Small intestine (tissue), 7 donors: ENCODE results near the gene PPM1D. TPM values are rescaled to one million over a fixed set of nuclear protein-coding genes. Genes with fewer than 3 reads are reported as not detected.

Source experiments
- DNase-seq, 2 donors: peaks; one replicate each; pipeline versions ENCODE4 v3.0.0 to v3.0.0-alpha.2; 2013
- FAIRE-seq: peaks from 2 replicates; lab custom pipeline; 2012; peaks lifted over from hg19 to GRCh38; lab: Jason Lieb, UNC
- H3K27ac ChIP-seq, 3 donors: one replicate each; pipeline ENCODE4 v1.5.1; 2013; ENCODE audit warnings: low read length in 2 of 3, mild to moderate bottlenecking in 2 of 3, control low read depth in 1 of 3, inconsistent platforms in 1 of 3, low read depth in 1 of 3, moderate library complexity in 1 of 3
- H3K27me3 ChIP-seq, 3 donors: one replicate each; pipeline ENCODE4 v1.6.1; 2013; ENCODE audit warnings: low read length in 3 of 3, inconsistent platforms in 1 of 3; ENCODE audit not compliant: control insufficient read depth in 3 of 3, insufficient read depth in 3 of 3
- H3K36me3 ChIP-seq, 3 donors: one replicate each; pipeline ENCODE4 v1.6.1; 2013; ENCODE audit warnings: low read length in 3 of 3, inconsistent platforms in 1 of 3, low read depth in 1 of 3, mild to moderate bottlenecking in 1 of 3, moderate library complexity in 1 of 3; ENCODE audit not compliant: control insufficient read depth in 3 of 3, insufficient read depth in 2 of 3
- H3K4me1 ChIP-seq, 3 donors: one replicate each; pipeline ENCODE4 v1.6.1; 2013; ENCODE audit warnings: low read length in 2 of 3, inconsistent platforms in 1 of 3, low read depth in 1 of 3, mild to moderate bottlenecking in 1 of 3, moderate library complexity in 1 of 3; ENCODE audit not compliant: control insufficient read depth in 3 of 3, insufficient read depth in 2 of 3
- H3K4me3 ChIP-seq, 3 donors: one replicate each; pipeline ENCODE4 v1.5.1; 2013; ENCODE audit warnings: low read length in 3 of 3, control low read depth in 1 of 3, inconsistent platforms in 1 of 3, low read depth in 1 of 3, mild to moderate bottlenecking in 1 of 3, moderate library complexity in 1 of 3
- H3K9me3 ChIP-seq, 2 donors: one replicate each; pipeline ENCODE4 v1.6.1; 2013; ENCODE audit warnings: low read depth in 1 of 2, low read length in 1 of 2; ENCODE audit not compliant: control insufficient read depth in 2 of 2, insufficient read depth in 1 of 2
- WGBS, 3 donors: extraction: QIAGEN DNeasy Blood & Tissue Kit; methylation state at CpG; one replicate each; pipeline ENCODE4 v1.1.7; 2013; 5-methylcytosine and 5-hydroxymethylcytosine counted together
- polyA plus RNA-seq, 4 donors: library from polyadenylated mRNA; stranded (reverse) in 3 of 4; unstranded in 1 of 4; fragments of 200-250 nt in 3 of 4; fragments of 120-200 nt in 1 of 4; gene quantifications; one replicate each; pipeline versions ENCODE4 v1.2.1 to v1.2.3, GENCODE V29; 2013
- donor health status: healthy with polysubstance abuse.
- donor health status: control.
- donor health status: control.
- donor health status: Bipolar disorder and iron deficiency.
- donor health status: healthy.

PPM1D gene
- polyA plus RNA-seq, 4 donors, result 3.8 to 13.6 (median 5.7) TPM

DNA sequence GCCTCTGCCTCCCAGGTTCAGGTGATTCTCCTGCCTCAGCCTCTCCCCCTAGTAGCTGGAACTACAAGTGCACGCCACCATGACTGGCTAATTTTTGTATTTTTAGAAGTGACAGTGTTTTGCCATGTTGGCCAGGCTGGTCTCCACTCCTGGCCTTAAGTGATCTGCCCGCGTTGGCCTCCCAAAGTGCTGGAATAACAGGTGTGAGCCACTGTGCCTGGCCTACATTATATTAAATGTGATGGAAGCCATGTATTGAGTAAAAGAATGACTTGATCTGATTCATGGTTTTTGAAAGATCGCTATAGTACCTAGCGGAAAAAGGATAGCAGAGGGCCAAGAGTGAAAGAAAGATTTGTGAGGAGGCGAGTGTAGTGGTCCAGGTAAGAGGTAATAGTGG is 2.7 kb upstream of the PPM1D start:
- Histone ChIP-seq H3K4me3 (no peak overlapping the region), H3K27ac (no peak overlapping the region), H3K4me1 (peaks cover 0 to 5% (median 0%) of the 10 kb centered on the region in 3 donors), H3K9me3 (no peaks in the 10 kb centered on the region), H3K27me3 (no peaks in the 10 kb centered on the region), H3K36me3 (no peaks in the 10 kb centered on the region)
- no peak for FAIRE-seq
- 98% methylated on average over 6 of the region's 6 CpGs for WGBS, 3 donors
- no peak for DNase-seq

DNA sequence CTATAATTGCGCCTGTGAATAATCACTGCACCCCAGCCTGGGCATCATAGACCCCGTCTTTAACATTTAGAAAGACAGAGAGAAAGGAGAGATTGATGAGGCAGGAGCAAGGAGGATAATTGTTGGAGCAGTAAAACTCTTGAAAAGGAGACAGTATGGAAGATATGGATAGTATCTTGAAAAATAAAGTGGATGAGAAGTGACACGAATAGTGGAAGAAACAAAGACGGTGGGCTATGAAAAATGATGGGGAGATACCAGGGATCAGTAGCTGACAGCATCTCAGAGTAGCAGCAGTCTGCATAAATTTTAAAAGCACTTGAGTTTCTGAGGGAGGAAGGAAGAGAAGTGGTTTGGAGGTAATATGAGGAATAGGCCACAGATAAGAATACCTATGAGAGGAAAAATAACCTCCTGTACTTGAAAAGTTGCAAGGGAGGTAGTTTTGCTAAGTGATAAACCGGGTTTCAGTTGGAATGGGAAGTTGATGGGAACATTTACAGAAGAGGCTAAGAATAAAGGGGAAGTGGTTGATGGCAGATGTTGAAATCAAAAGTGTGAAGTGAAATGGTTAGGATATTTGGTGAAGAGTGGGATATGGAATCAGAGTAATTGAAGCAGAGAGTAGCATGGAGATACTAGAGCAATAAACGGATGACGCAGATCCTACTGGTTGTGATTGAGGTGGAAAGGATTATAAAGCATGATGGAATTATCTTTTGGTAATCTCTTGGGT is 1.8 kb upstream of the PPM1D start:
- no peak overlapping the region for H3K27ac ChIP-seq

DNA sequence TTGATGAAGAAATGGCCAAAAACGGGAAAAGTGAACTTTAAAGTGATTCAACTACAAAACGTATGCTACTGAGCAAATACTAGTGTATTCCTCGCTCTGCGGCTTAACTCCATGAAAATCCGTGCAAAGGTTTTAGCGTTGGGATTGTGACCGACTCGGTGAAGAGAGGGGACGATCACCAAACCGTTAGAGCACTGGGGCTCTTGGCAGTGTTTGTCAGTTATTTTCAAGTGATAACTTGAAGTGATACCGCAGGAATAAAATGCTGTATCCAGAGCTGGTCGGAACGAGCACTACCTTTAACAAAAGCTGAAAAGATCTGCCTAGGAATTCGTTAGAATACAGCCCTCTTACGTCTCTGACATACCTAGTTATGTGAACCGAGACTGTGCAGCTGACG is 773 bp upstream of the PPM1D start:
- H3K36me3 ChIP-seq, result no peaks in the 10 kb centered on the region
- peak overlapping the region; percentile 59 to 93 (median 86) for H3K4me3 ChIP-seq
- peak overlapping the region; percentile 37 to 97 (median 92) for H3K27ac ChIP-seq
- H3K27me3 ChIP-seq, result no peaks in the 10 kb centered on the region
- WGBS, 3 donors, result 1 to 2% (median 2%) methylated on average over 17 of the region's 17 CpGs
- no peak for DNase-seq
- H3K9me3 ChIP-seq, result no peaks in the 10 kb centered on the region
- FAIRE-seq, result no peak
- peaks cover 0 to 8% (median 7%) of the 10 kb centered on the region in 3 donors for H3K4me1 ChIP-seq

More for the DNA sequence above, 1.8 kb upstream of the PPM1D start:
- H3K27me3 ChIP-seq, result no peaks in the 10 kb centered on the region
- H3K36me3 ChIP-seq, result no peaks in the 10 kb centered on the region
- peaks cover 0 to 7% (median 4%) of the 10 kb centered on the region in 3 donors for H3K4me1 ChIP-seq
- FAIRE-seq (no peak), DNase-seq (no peak)
- 88 to 93% (median 91%) methylated on average over 7 of the region's 7 CpGs for WGBS, 3 donors
- no peak overlapping the region for H3K4me3 ChIP-seq
- H3K9me3 ChIP-seq, result no peaks in the 10 kb centered on the region

DNA sequence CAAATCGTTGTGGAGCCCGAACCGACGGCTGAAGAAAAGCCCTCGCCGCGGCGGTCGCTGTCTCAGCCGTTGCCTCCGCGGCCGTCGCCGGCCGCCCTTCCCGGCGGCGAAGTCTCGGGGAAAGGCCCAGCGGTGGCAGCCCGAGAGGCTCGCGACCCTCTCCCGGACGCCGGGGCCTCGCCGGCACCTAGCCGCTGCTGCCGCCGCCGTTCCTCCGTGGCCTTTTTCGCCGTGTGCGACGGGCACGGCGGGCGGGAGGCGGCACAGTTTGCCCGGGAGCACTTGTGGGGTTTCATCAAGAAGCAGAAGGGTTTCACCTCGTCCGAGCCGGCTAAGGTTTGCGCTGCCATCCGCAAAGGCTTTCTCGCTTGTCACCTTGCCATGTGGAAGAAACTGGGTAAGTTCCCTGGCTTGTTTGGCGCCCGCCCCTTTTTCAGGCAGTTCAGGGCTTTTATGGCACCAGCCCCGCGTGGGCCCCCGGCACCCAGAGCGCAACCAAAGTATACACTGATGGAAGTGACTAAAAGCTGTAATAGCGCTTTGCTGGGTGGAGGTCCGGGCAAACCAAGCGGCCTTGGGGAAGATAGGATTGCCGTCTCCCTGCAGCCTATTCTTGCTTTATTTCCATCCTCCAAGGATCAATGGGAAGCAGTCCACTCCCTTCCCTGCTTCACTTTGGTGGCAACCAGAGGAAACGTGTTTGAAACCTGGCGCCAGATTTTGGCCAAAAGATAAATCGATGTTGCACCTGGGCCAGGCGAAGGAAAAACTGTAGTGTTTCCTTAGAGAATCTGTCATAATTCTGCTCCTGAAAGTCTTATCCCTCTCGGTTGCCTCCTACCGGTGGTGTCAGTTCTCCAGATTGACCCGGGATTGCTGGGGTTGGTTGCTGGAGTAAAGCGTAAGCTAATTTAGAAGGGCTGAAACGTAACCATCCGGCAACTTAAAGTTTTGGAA is 775 bp downstream of the PPM1D start:
- DNase-seq, result peak; percentile 87 to 88
- no peaks in the 10 kb centered on the region for H3K9me3 ChIP-seq
- no peak for FAIRE-seq

GRCh38 chr17:60601447-60602384 is 1.7 kb downstream of the PPM1D start:
- FAIRE-seq, result no peak
- no peaks in the 10 kb centered on the region for H3K27me3 ChIP-seq
- H3K36me3 ChIP-seq, result no peaks in the 10 kb centered on the region
- 1% methylated on average over 14 of the region's 14 CpGs for WGBS, 3 donors
- peak overlapping the region in 2 of 3 donors; percentile 93 to 96 for H3K27ac ChIP-seq
- DNase-seq, result peak; percentile 87 to 94
- H3K4me1 ChIP-seq, result peaks cover 0 to 11% (median 7%) of the 10 kb centered on the region in 3 donors
- peak overlapping the region; percentile 54 to 93 (median 86) for H3K4me3 ChIP-seq
- no peaks in the 10 kb centered on the region for H3K9me3 ChIP-seq

More for the DNA sequence above, 775 bp downstream of the PPM1D start:
- H3K4me3 ChIP-seq, result peak overlapping the region; percentile 54 to 93 (median 86)
- H3K4me1 ChIP-seq, result peaks cover 0 to 11% (median 7%) of the 10 kb centered on the region in 3 donors
- no peaks in the 10 kb centered on the region for H3K27me3 ChIP-seq
- peak overlapping the region; percentile 91 to 96 (median 93) for H3K27ac ChIP-seq
- 0% methylated on average over 58 to 69 of the region's 69 CpGs for WGBS, 3 donors
- H3K36me3 ChIP-seq, result no peaks in the 10 kb centered on the region

GRCh38 chr17:60602385-60602742 is 2.4 kb downstream of the PPM1D start:
- no peak for FAIRE-seq
- DNase-seq, result peak in 1 of 2 donors; percentile 14

GRCh38 chr17:60602871-60603270 is 2.9 kb downstream of the PPM1D start:
- Histone ChIP-seq H3K36me3 (no peaks in the 10 kb centered on the region), H3K27ac (no peak overlapping the region)
- WGBS, 3 donors, result 0 to 18% (median 3%) methylated on average over 1 of the region's 1 CpG

More at GRCh38 chr17:60602385-60602742, 2.4 kb downstream of the PPM1D start:
- no peaks in the 10 kb centered on the region for H3K27me3 ChIP-seq
- H3K9me3 ChIP-seq, result no peaks in the 10 kb centered on the region
- no peaks in the 10 kb centered on the region for H3K36me3 ChIP-seq
- H3K27ac ChIP-seq, result peak overlapping the region in 1 of 3 donors; percentile 96
- peaks cover 0 to 11% (median 7%) of the 10 kb centered on the region in 3 donors for H3K4me1 ChIP-seq
- H3K4me3 ChIP-seq, result peak overlapping the region; percentile 48 to 93 (median 86)
- WGBS, 3 donors, result 7 to 18% (median 10%) methylated on average over 12 of the region's 12 CpGs

More at GRCh38 chr17:60602871-60603270, 2.9 kb downstream of the PPM1D start:
- Histone ChIP-seq H3K9me3 (no peaks in the 10 kb centered on the region), H3K27me3 (no peaks in the 10 kb centered on the region), H3K4me1 (peaks cover 0 to 11% (median 7%) of the 10 kb centered on the region in 3 donors), H3K4me3 (peak overlapping the region in 1 of 3 donors; percentile 93)
- no peak for DNase-seq
- no peak for FAIRE-seq
